CD4-positive, alpha-beta T cell treated with Interleukin-10 for 1 hour (primary cell): Measurements from ENCODE around the gene DUOXA2.
"Not testable (repeated sequence)": the region's sequence is repeated elsewhere in the genome, so short reads cannot be mapped to it uniquely, and the experiment has no call there.

Experiments used
- DNase-seq: peaks from one replicate; pipeline ENCODE4 v3.0.0-alpha.2; 2020

Gene DUOXA2

GRCh38 chr15:45114076-45114750 lies at the start of gene DUOXA2, which contains the start of gene DUOX2:
Gene DUOXA2, plus strand, starts transcription at chr15:45114326. Its CDS starts 280 bp downstream, at chr15:45114606.
Gene DUOX2, minus strand, starts transcription at chr15:45114172. Its CDS starts 761 bp downstream, at chr15:45113411.
- no peak for DNase-seq

- DNase-seq, result no peak
These were observed 49.7 kb upstream of the DUOXA2 start for GRCh38 chr15:45064386-45064785.

- not testable (repeated sequence) for DNase-seq
These were observed 44.2 kb upstream of the DUOXA2 start for GRCh38 chr15:45069942-45070360.

GRCh38 chr15:45073602-45074001 lies 40.5 kb upstream of the DUOXA2 start:
- DNase-seq, result not testable (repeated sequence)

GRCh38 chr15:45075440-45076320 lies 38.4 kb upstream of the DUOXA2 start:
- not testable (repeated sequence) for DNase-seq

- not testable (repeated sequence) for DNase-seq
These were observed 36.7 kb upstream of the DUOXA2 start for GRCh38 chr15:45077391-45077790.

GRCh38 chr15:45079201-45079600 lies 34.9 kb upstream of the DUOXA2 start:
- DNase-seq, result not testable (repeated sequence)

GRCh38 chr15:45079628-45080246 lies 34.4 kb upstream of the DUOXA2 start:
- not testable (repeated sequence) for DNase-seq

GRCh38 chr15:45080593-45080992 lies 33.5 kb upstream of the DUOXA2 start:
- DNase-seq, result not testable (repeated sequence)

GRCh38 chr15:45082412-45082811 lies 31.7 kb upstream of the DUOXA2 start:
- DNase-seq, result not testable (repeated sequence)

- no peak for DNase-seq
These were observed 30.9 kb upstream of the DUOXA2 start for GRCh38 chr15:45083223-45083622.

- no peak for DNase-seq
These were observed 30.0 kb upstream of the DUOXA2 start for GRCh38 chr15:45084163-45084562.

GRCh38 chr15:45087513-45087912 lies 26.6 kb upstream of the DUOXA2 start:
- no peak for DNase-seq

- DNase-seq, result no peak
These were observed 25.1 kb upstream of the DUOXA2 start for GRCh38 chr15:45088801-45089711.

GRCh38 chr15:45089712-45090373 lies 24.3 kb upstream of the DUOXA2 start:
- DNase-seq, result no peak

GRCh38 chr15:45091161-45091560 lies 23.0 kb upstream of the DUOXA2 start:
- DNase-seq, result no peak

GRCh38 chr15:45091576-45091975 lies 22.6 kb upstream of the DUOXA2 start:
- DNase-seq, result no peak

- no peak for DNase-seq
These were observed 21.1 kb upstream of the DUOXA2 start for GRCh38 chr15:45093013-45093412.

- no peak for DNase-seq
These were observed 20.3 kb upstream of the DUOXA2 start for GRCh38 chr15:45093622-45094357.

- no peak for DNase-seq
These were observed 19.8 kb upstream of the DUOXA2 start for GRCh38 chr15:45094358-45094730.

GRCh38 chr15:45095661-45096060 lies 18.5 kb upstream of the DUOXA2 start:
- DNase-seq, result no peak
